HepG2 (cell line): ENCODE measurements around the gene VCL. TPM values are rescaled to one million over a fixed set of nuclear protein-coding genes. Genes with fewer than 3 reads are reported as not detected.

Experiments used
- ATAC-seq: fragments of 200-7000 bp; cut with Tn5 transposase; 3 replicates; pipeline ENCODE4 v1.9.1; 2020; ENCODE audit warnings: mild to moderate bottlenecking, moderate library complexity
- BruUV-seq: library from RNA; stranded (reverse); fragments of 400-500 nt; replicated peaks from 2 replicates; lab custom pipeline; 2021; lab: Mats Ljungman, UMichigan
- CTCF ChIA-PET: fragments of 300-600 bp; formaldehyde crosslinking; extraction: SDS; loops from one replicate; lab custom pipeline; 2021; ENCODE audit warnings: low total read pairs, inconsistent platforms, low intra/inter-chr PET ratio; lab: Yijun Ruan, JAX
- POLR2A ChIA-PET: fragments of 350-600 bp; sonication (Branson Sonifier 250); formaldehyde crosslinking; loops from one replicate; lab custom pipeline; 2020; ENCODE audit warnings: antibody characterized with exemption, inconsistent platforms; lab: Yijun Ruan, JAX
- DNase-seq: peaks from one replicate; pipeline ENCODE4 v3.0.0-alpha.2; 2015; ENCODE audit warnings: low spot score
- FAIRE-seq: peaks from 3 replicates; lab custom pipeline; 2011; peaks lifted over from hg19 to GRCh38; lab: Jason Lieb, UNC
- H2AFZ ChIP-seq: one replicate; pipeline ENCODE4 v1.6.1; 2011; ENCODE audit warnings: low read length, inconsistent platforms
- H3K27ac ChIP-seq: fragments of 300-600 bp; 3 replicates; pipeline ENCODE4 v1.8.0; 2011; ENCODE audit warnings: mixed run types, mild to moderate bottlenecking, mixed read lengths, low read length, inconsistent platforms; ENCODE audit not compliant: insufficient read depth; ENCODE audit errors: extremely low read length
- H3K27me3 ChIP-seq, 2 experiments: fragments of 200-600 bp in 1 of 2; 2 replicates in 1 of 2; 3 replicates in 1 of 2; pipeline versions ENCODE4 v1.6.0 to v1.8.0; 2011; ENCODE audit warnings: low read length in 2 of 2, mild to moderate bottlenecking in 2 of 2, moderate library complexity in 2 of 2, inconsistent platforms in 1 of 2; ENCODE audit not compliant: insufficient read depth in 2 of 2, control insufficient read depth in 1 of 2
- H3K36me3 ChIP-seq, 2 experiments: fragments of 200-600 bp in 1 of 2; replicated peaks in 1 of 2; 2 replicates in 1 of 2; 3 replicates in 1 of 2; pipeline versions ENCODE4 v1.5.1 to v1.8.0; 2011; ENCODE audit warnings: low read length in 2 of 2, inconsistent platforms in 1 of 2; ENCODE audit not compliant: insufficient read depth in 2 of 2, control insufficient read depth in 1 of 2
- H3K4me1 ChIP-seq: 2 replicates; pipeline ENCODE4 v1.5.1; 2012; ENCODE audit warnings: low read length, inconsistent platforms; ENCODE audit not compliant: insufficient read depth
- H3K4me2 ChIP-seq: 2 replicates; pipeline ENCODE4 v1.6.0; 2011; ENCODE audit warnings: low read depth, low read length, inconsistent platforms
- H3K4me3 ChIP-seq, 3 experiments: fragments of 200-600 bp in 1 of 3; sonication (generic), shearing (Covaris generic) in 1 of 3; replicated peaks in 1 of 3; 2 replicates each; pipeline ENCODE4 v1.5.1; 2011 to 2016; ENCODE audit warnings: low read length in 3 of 3, inconsistent platforms in 2 of 3, low read depth in 2 of 3, mild to moderate bottlenecking in 2 of 3, control low read depth in 1 of 3, mixed read lengths in 1 of 3; ENCODE audit not compliant: insufficient read depth in 1 of 3
- H3K79me2 ChIP-seq: one replicate; pipeline ENCODE4 v1.6.1; 2011; ENCODE audit warnings: low read length, inconsistent platforms; ENCODE audit not compliant: insufficient read depth
- H3K9ac ChIP-seq: 2 replicates; pipeline ENCODE4 v1.6.0; 2011; ENCODE audit warnings: mild to moderate bottlenecking, low read depth, low read length, inconsistent platforms; ENCODE audit not compliant: insufficient read depth
- H3K9me3 ChIP-seq: 2 replicates; pipeline ENCODE4 v1.5.1; 2012; ENCODE audit warnings: mild to moderate bottlenecking, low read length
- H4K20me1 ChIP-seq: 2 replicates; pipeline ENCODE4 v1.6.0; 2011; ENCODE audit warnings: inconsistent platforms, mild to moderate bottlenecking, low read length, moderate library complexity; ENCODE audit not compliant: insufficient read depth
- DNMT3B ChIP-seq: conservative IDR thresholded peaks from 2 replicates; pipeline ENCODE4 v1.6.1; 2016; ENCODE audit warnings: missing biosample characterization, control low read depth
- FOXP1 ChIP-seq, 2 experiments: fragments of 450-650 bp in 1 of 2; IDR thresholded peaks; 2 replicates each; pipeline ENCODE4 v1.6.1; 2017 to 2018; ENCODE audit warnings: antibody characterized with exemption in 1 of 2
- HOXA5 ChIP-seq: sonication (generic); formaldehyde crosslinking; IDR thresholded peaks from 2 replicates; pipeline ENCODE4 v1.4.0; 2020; ENCODE audit warnings: missing genetic modification reagents
- PAXIP1 ChIP-seq: sonication (generic); formaldehyde crosslinking; conservative IDR thresholded peaks from 2 replicates; pipeline ENCODE4 v1.4.0; 2020; ENCODE audit warnings: mild to moderate bottlenecking, missing genetic modification reagents, moderate library complexity
- PRMT3 ChIP-seq: sonication (generic); formaldehyde crosslinking; IDR thresholded peaks from 2 replicates; pipeline ENCODE4 v1.8.1; 2022; ENCODE audit warnings: low read depth, mild to moderate bottlenecking, moderate library complexity, missing genetic modification reagents, borderline replicate concordance
- RORA ChIP-seq: sonication (generic); formaldehyde crosslinking; IDR thresholded peaks from 2 replicates; pipeline ENCODE4 v1.5.0; 2020; ENCODE audit warnings: mild to moderate bottlenecking, missing genetic modification reagents, moderate library complexity
- SMAD3 ChIP-seq: sonication (generic); formaldehyde crosslinking; IDR thresholded peaks from 2 replicates; pipeline ENCODE4 v1.4.0; 2020; ENCODE audit warnings: missing genetic modification reagents
- ZNF138 ChIP-seq: sonication (generic); formaldehyde crosslinking; IDR thresholded peaks from 2 replicates; pipeline ENCODE4 v1.5.0; 2020; ENCODE audit warnings: mild to moderate bottlenecking, low read depth, missing genetic modification reagents
- ZNF256 ChIP-seq: sonication (generic); formaldehyde crosslinking; conservative IDR thresholded peaks from 2 replicates; pipeline ENCODE4 v1.4.0; 2020; ENCODE audit warnings: missing genetic modification reagents
- ZNF354B ChIP-seq: sonication (generic); formaldehyde crosslinking; IDR thresholded peaks from 2 replicates; pipeline ENCODE4 v1.8.0; 2022; ENCODE audit warnings: mild to moderate bottlenecking, missing genetic modification reagents
- ZNF766 ChIP-seq: sonication (generic); formaldehyde crosslinking; IDR thresholded peaks from 2 replicates; pipeline ENCODE4 v1.5.0; 2020; ENCODE audit warnings: missing genetic modification reagents, borderline replicate concordance
- ZNF770 ChIP-seq: sonication (generic); formaldehyde crosslinking; IDR thresholded peaks from 2 replicates; pipeline ENCODE4 v1.5.0; 2020; ENCODE audit warnings: mild to moderate bottlenecking, missing genetic modification reagents
- WGBS: methylation state at CpG from one replicate; pipeline ENCODE4 v1.1.6; 2017; ENCODE audit warnings: low lambda C conversion rate; 5-methylcytosine and 5-hydroxymethylcytosine counted together
- in situ Hi-C: cut with HindIII; loops from 2 replicates; pipeline ENCODE4 v1.10.0; 2017; ENCODE audit warnings: low pct_unique_long_range_greater_than_20kb; ENCODE audit not compliant: extremely low pct_ligation_motif_present
- intact Hi-C: fragments of 100-400 bp; cut with micrococcal nuclease; formaldehyde crosslinking; loops from one replicate; pipeline ENCODE4 v1.10.0; 2022; ENCODE audit not compliant: unreplicated experiment
- polyA plus RNA-seq, 8 experiments: library from polyadenylated mRNA; depleted of rRNA in 3 of 8; stranded (reverse) in 7 of 8; unstranded in 1 of 8; fragments of >200 nt; fragmentation: Illumina TruSeq in 4 of 8; extraction: Trizol in 4 of 8; gene quantifications; 2 replicates each; pipeline versions ENCODE4 v1.2.1 to v1.2.3, GENCODE V29; 2011 to 2016; ENCODE audit warnings: low read depth in 4 of 8, missing spikeins in 1 of 8, mixed read lengths in 1 of 8; ENCODE audit not compliant: insufficient read depth in 1 of 8
- total RNA-seq, 5 experiments: library from RNA; depleted of rRNA; stranded (reverse); fragments of >200 nt; fragmentation: Illumina TruSeq; extraction: Trizol; gene quantifications; 2 replicates each; pipeline ENCODE4 v1.2.3, GENCODE V29; 2016; ENCODE audit warnings: low read depth in 1 of 5

Gene VCL
- total and polyA plus RNA-seq, 2 of the 13 experiments (the other 11 are each of a cell fraction or from before 2014, with no cell fraction given), result 17.3 to 26.9 TPM

GRCh38 chr10:74024600-74024999 lies 26.7 kb downstream of the VCL start (continued):
- TF ChIP-seq ZNF256 (CRISPR knock-in tag), result no peak
- no peak for TF ChIP-seq ZNF354B (CRISPR knock-in tag)
- no peak for TF ChIP-seq ZNF138 (CRISPR knock-in tag)
- no peak for TF ChIP-seq PAXIP1 (CRISPR knock-in tag)
- TF ChIP-seq DNMT3B (CRISPR knock-in tag), result no peak
- no peak for TF ChIP-seq RORA (CRISPR knock-in tag)
- no peak for TF ChIP-seq ZNF766 (CRISPR knock-in tag)
- no peak for TF ChIP-seq HOXA5 (CRISPR knock-in tag)
- TF ChIP-seq SMAD3 (CRISPR knock-in tag), result no peak
- no peak for TF ChIP-seq FOXP1 (IDR thresholded peaks at IDR 0.05)
- TF ChIP-seq FOXP1 (CRISPR knock-in tag; IDR thresholded peaks at IDR 0.05), result no peak
- TF ChIP-seq, all 625 proteins: peak for 0

GRCh38 chr10:74025380-74025978 lies 27.6 kb downstream of the VCL start:
- no peaks in the 10 kb centered on the region for H3K4me1 ChIP-seq
- no peak overlapping the region for H2AFZ ChIP-seq
- no peaks in the 10 kb centered on the region for H3K27me3 ChIP-seq
- H3K36me3 ChIP-seq, result no peaks in the 10 kb centered on the region; a peak in 1 of 5 replicates
- BruUV-seq, result no TSS peak
- TF ChIP-seq ZNF770 (CRISPR knock-in tag) (0 out of 2 replicates have a peak, but pooled peaks have one; percentile 16), PRMT3 (CRISPR knock-in tag) (no peak)
- TF ChIP-seq, all 625 proteins: peak for 1
- CTCF ChIA-PET, result no interaction called here
- peak; percentile 32; the same call in 1 of the 3 replicates for ATAC-seq
- H3K4me3 ChIP-seq, result no peak overlapping the region
- H4K20me1 ChIP-seq, result no peaks in the 10 kb centered on the region
- no peaks in the 10 kb centered on the region for H3K9me3 ChIP-seq
- POLR2A ChIA-PET, result no interaction called here
- FAIRE-seq, result no peak
- in situ Hi-C loops (no loop called here), intact Hi-C loops (no loop called here)
- WGBS, result 88% methylated on average over 5 of the region's 5 CpGs
- no peak overlapping the region for H3K9ac ChIP-seq
- no peak for DNase-seq
- H3K79me2 ChIP-seq, result no peaks in the 10 kb centered on the region
- no peak overlapping the region for H3K27ac ChIP-seq
- no peak overlapping the region for H3K4me2 ChIP-seq
